IPS-NIHi11 (cell line): Measurements from ENCODE around the gene ALG5.
A peak's percentile ranks its signal among the peaks of the same experiment; 100 is the strongest.

Source experiments
- DNase-seq: peaks from one replicate; pipeline ENCODE4 v3.0.0; 2012; ENCODE audit warnings: mixed read lengths, low spot score

The ALG5 gene

GRCh38 chr13:36979361-36980050 is 19.6 kb downstream of the ALG5 start:
- no peak for DNase-seq

- no peak for DNase-seq
Observed at GRCh38 chr13:36975172-36975571, 24.0 kb downstream of the ALG5 start.

GRCh38 chr13:36973621-36974295 is 25.4 kb downstream of the ALG5 start:
- no peak for DNase-seq

GRCh38 chr13:36973009-36973408 is 26.1 kb downstream of the ALG5 start:
- no peak for DNase-seq

GRCh38 chr13:36966404-36966803 is 32.7 kb downstream of the ALG5 start:
- DNase-seq: no peak

GRCh38 chr13:36965767-36966166 is 33.4 kb downstream of the ALG5 start:
- DNase-seq: peak; percentile 7

GRCh38 chr13:36959456-36960116 is 39.6 kb downstream of the ALG5 start:
- no peak for DNase-seq

GRCh38 chr13:36954542-36954941 is 44.6 kb downstream of the ALG5 start:
- no peak for DNase-seq

- DNase-seq: no peak
Observed at GRCh38 chr13:36950920-36951319, 48.2 kb downstream of the ALG5 start.

GRCh38 chr13:36950330-36950729 is 48.8 kb downstream of the ALG5 start:
- no peak for DNase-seq

GRCh38 chr13:36945078-36945477 is 54.1 kb downstream of the ALG5 start:
- no peak for DNase-seq

- DNase-seq: no peak
Observed at GRCh38 chr13:36925603-36926002, 73.5 kb downstream of the ALG5 start.

GRCh38 chr13:36924001-36924400 is 75.1 kb downstream of the ALG5 start:
- DNase-seq: no peak

GRCh38 chr13:36921631-36922301 is 77.4 kb downstream of the ALG5 start:
- no peak for DNase-seq

GRCh38 chr13:36920616-36921185 is 78.4 kb downstream of the ALG5 start:
- DNase-seq: no peak

GRCh38 chr13:36919833-36920615 is 79.1 kb downstream of the ALG5 start, which contains the start of gene SMAD9:
Gene SMAD9, minus strand, starts transcription at chr13:36920238. Its CDS starts 40,549 bp downstream, at chr13:36879689.
- peak; percentile 78 for DNase-seq

GRCh38 chr13:36919171-36919832 is 79.8 kb downstream of the ALG5 start:
- peak; percentile 54 for DNase-seq

- no peak for DNase-seq
Observed at GRCh38 chr13:36918246-36919131, 80.7 kb downstream of the ALG5 start.

- no peak for DNase-seq
Observed at GRCh38 chr13:36917311-36917710, 81.8 kb downstream of the ALG5 start.
